Fibroblast of peridontal ligament (primary cell): Measurements from ENCODE around the gene CHAC1.
A peak's percentile ranks its signal among the peaks of the same experiment; 100 is the strongest.
"Not testable (repeated sequence)": the region's sequence is repeated elsewhere in the genome, so short reads cannot be mapped to it uniquely, and the experiment has no call there.

Experiments used
- DNase-seq: peaks from one replicate; pipeline ENCODE4 v3.0.0-alpha.2; 2010; ENCODE audit errors: extremely low read depth

Gene CHAC1

DNA sequence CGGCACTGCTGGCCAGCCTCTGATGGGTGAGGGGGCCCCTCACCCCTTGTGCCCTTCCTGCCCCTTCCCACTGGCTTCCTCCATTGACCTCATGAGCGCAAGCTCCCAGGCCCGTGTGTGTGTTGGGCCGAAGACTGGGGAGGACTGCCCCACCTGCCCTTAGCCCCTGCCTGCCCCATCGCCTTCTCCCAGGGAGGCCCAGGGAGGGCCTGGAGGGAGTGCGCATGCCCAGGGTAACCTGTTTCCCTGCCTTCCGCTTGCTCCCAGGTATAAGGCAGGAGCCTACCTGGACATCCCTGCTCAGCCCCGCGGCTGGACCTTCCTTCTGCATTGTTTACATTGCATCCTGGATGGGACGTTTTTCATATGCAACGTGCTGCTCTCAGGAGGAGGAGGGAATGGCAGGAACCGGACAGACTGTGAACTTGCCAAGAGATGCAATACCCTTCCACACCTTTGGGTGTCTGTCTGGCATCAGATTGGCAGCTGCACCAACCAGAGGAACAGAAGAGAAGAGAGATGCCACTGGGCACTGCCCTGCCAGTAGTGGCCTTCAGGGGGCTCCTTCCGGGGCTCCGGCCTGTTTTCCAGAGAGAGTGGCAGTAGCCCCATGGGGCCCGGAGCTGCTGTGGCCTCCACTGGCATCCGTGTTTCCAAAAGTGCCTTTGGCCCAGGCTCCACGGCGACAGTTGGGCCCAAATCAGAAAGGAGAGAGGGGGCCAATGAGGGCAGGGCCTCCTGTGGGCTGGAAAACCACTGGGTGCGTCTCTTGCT is 15.3 kb upstream of the CHAC1 start:
- DNase-seq, result no peak

DNA sequence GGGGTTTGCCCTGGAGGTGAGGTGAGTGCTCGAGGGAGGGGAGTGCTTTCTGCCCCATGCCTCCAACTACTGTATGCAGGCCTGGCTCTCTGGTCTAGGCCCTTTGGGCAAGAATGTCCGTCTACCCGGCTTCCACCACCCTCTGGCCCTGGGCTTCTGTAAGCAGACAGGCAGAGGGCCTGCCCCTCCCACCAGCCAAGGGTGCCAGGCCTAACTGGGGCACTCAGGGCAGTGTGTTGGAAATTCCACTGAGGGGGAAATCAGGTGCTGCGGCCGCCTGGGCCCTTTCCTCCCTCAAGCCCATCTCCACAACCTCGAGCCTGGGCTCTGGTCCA is 14.8 kb upstream of the CHAC1 start:
- DNase-seq, result no peak

DNA sequence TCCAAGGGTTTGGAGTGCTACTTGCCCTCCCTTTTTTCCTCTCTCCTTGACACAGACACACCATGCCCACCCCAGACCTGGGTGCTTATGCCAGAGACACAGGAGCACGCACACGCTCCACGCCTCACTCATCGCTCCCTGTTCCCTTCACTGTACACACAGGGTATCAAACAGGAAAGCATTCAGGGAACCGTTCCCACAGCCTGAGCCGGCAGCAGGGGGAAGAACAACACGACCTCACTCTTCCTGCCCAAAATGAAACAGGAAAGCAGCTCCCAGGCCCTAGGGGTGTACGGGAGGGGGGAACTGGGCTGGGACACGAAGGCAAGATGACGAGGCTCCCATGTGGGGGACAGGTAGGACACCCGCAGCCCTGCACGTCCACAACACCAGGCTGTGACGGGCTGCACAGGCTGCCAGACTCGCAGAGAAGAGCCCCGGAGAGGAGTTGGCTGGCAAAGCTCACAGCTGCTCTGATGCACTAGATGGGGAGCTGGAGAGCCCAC is 12.9 kb upstream of the CHAC1 start:
- DNase-seq, result no peak

DNA sequence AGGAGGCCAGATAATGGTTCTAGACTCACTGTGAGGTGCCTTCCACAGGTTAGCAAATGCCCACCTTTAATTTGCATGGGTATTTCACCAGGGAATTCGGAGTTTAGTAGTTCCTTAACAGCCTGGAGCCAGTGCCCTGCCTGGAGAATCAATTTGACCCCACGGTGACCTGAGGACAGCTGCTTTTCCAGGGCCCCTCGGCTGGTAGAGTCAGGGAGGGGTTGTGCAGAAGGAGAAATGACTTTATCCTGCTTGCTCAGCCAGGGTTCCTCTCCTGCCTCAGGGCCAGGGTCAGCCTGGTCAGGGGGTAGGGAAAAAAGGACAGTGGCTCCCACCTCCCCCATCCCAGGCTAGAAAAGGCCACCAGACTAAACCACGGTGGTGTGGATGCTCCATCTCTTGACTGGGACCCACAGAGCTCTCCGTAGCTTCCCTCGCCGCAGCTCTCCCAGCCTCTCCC is 12.2 kb upstream of the CHAC1 start:
- no peak for DNase-seq

DNA sequence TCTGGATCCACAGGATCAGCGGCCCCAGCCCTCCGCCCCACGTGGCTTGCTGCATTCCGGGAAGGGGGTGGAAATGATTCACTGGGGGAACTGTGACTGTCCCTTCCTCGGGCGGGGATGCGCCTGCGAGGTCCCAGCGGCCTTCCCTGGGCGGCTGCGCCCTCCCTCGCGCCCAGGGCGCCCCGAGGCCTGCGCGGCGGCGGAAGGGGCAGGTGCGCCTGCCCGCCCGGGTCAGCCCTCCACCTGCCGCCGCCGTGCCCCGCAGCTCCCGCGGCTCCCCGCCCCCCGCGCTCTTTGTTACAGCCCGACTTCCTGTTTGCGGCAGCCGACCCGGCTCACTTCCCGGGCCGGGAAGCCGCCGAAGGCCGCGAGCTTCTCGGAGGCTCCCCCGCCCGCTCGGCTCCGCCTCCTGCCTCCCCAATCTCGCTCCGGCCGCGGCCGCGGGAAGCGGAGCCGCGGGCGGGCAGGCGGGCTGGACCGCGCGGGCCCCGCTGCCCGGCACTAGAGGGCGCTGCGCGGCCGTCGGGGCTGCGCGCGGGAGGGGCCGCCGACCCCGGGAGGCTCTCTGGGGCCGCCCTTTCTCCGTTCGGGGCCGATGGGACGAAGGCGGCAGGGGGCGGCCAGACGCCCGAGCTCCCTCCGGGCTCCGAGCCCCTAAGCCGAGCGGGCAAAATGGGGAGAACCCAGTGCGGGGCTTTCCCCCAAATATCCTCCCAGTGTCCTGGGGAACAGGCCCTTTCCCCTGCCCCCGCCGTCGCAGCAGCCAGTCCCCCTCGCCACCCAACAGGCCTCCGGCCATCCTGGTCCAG is 11.5 kb upstream of the CHAC1 start:
- DNase-seq, result peak; percentile 58

DNA sequence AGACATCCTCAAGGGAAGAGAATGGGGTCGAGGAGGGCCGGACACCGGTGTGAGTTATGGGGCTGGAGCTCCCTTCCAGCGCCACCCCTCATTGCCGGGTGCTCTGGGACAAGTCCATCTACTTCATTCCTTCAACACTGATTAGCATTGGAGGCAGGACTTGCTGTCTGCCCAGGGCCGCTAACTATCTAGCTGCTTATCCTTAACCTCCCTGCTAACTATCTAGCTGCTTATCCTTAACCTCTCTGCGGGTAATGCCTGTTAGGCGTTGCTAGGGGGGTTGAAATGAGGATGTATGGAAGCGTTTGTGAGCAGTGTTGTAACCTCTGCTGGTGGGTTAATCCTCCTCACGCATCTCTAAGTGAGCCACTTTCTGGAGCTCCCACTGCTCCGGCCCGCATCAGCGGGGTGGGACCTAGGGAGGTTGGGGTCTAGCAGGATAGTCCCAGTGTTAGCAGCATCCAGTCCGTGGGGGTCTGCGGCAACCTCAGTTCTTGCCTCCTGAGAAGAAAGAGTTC is 10.9 kb upstream of the CHAC1 start:
- no peak for DNase-seq

DNA sequence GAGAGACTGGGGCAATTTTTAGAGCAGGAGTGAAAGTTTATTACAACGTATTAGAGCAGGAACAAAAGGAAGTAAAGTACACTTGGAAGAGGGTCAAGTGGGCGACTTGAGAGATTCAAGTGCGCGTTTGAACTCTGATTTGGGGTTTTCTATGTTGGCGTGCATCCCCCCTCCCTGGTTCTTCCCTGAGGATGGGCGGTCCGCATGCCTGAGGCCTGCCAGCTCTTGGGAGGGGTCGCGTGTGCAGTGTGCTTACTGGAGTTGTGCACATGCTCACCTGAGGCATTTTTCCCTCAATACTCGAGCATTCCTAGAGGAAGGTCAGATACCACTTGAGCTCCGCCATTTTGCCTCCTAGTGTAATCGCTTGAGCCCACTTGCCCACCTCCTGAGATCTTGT is 10.4 kb upstream of the CHAC1 start:
- DNase-seq, result no peak

DNA sequence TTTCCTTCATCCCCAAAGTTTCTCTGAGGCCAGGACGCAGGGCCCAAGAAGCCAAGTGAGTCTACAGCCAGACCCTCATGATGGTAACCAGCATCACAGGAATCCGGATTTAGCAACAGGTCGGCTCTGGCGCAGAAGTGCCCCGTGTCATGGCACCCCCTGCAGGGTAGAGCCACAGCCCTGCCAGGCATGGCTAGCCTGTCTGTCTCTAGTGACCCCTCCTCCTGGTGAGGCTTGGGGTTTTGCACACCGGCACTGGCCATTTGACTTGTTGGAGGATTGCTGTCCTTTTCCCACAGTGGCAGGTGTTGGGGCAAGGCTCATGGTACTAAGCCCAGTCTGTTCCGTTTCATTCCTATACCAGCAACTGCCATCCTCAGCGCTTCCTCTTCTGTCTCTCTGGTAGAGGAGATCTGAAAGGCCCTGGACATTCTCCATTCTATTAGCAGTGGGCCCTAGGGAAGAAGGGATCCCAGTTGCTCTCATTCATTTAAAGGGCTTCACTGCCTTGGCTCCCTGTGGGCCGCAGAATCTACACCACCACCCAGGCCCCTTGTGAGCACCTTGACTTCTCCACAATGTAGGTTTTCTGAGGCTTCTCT is 9.4 kb upstream of the CHAC1 start:
- no peak for DNase-seq

DNA sequence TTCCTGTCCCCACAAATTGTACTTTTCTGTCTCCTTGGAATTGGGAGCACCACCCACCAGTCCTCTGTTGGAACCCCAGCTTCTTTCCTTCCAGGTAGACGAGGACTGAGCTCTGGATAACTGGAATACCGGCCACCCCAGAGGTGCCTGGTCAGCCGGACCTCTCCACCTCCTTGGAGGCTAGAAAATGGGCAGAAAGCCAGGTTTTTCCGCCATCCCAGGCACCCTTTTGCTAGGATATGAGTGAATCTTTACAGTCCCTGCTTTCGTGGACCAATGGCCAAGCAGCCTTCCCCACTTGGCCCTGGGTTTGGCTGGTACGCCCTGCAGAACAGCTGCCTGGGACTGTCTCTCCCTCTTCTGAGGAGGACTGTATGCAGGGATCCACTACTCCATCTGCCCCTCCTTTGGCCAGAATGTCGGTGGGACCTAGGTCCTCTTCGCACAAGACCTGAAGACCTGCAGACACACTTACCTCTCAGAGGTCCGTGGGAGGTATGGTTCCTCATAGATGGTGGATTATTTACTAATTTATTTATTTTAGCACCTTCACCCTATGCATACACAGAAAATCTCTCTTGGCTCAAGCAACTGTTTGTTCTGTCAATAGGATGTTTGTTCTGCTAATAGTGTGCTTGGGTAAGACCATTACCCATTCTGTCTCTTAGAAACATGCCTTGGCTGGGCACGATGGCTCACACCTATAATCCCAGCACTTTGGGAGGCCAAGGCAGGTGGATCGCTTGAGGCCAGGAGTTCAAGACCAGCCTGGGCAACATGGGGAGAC is 8.6 kb upstream of the CHAC1 start:
- DNase-seq, result no peak

DNA sequence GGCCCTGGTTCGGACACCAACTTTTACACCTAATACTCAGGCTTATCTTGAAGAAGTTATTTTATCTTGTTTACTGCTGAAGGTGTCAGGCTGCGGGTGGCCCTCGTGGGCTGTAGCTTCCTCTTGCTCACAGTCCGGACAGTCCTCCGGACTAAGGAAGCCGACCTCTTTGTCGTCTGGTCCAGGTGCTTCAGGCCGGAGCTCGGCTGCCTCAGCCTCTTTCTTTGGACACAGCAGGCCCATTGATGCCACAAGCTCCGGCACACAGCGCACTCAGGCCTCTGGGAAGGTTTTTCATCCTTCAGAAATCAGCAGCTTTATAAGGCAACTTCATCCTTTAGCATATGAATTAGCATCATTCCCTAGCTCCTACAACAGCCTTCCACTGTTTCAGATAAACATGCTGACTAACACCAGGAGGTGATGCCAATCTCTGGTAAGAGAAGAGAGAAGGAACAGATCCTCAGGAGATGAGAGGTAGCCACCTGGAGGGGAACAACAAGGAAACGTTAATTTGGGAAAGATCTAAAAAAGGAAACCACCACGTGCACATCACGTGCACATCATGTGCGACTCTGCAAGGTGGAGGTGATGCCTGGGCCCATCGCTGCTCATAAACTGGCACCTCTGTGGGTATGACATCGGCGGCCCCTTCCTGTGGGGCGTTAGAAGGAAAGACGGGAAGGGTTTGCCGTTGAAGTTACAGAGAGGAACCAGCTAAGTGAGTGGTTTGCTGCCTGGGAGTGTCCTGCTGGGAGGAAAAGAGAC is 4.4 kb upstream of the CHAC1 start:
- DNase-seq, result no peak

DNA sequence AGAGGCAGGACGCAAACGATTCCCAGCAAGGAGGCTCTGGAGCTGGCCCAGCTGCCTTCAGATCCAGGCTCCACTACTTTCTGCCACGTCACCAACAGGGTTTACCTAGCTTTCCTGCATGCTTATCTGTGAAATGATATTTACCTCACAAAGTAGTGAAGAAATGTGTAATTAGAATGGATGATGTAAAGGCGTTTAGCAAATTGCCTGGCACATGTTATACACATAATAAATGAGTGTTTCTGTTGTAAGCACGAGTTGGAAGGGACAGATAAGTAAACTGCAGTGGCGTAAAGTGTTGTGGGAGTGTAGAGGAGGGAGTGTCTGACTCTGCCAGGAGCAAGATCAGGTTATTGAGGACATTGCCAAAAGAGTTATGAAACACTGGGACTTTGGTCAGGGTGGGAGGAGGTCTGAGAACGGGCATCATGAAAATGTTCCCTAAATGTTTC is 3.5 kb upstream of the CHAC1 start:
- DNase-seq, result no peak

DNA sequence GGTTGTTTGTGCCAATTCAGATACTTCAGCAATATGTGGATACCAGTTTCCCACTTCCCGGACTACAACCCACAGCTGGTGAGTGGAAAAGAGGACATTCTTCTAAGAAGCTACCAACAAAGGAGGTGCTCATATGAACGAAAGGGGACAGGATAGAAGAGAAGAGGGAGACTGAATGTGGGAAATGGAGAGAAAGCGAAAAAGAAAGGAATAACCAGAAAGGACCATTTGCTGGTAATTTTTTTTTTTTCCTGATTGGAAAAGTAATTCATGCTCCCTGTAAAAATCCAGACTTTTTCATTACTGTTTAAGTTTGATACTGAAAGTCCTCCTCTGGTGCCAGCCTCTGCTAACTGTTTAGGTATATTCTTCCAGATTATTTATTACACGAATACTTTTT is 1.5 kb upstream of the CHAC1 start:
- DNase-seq, result no peak

DNA sequence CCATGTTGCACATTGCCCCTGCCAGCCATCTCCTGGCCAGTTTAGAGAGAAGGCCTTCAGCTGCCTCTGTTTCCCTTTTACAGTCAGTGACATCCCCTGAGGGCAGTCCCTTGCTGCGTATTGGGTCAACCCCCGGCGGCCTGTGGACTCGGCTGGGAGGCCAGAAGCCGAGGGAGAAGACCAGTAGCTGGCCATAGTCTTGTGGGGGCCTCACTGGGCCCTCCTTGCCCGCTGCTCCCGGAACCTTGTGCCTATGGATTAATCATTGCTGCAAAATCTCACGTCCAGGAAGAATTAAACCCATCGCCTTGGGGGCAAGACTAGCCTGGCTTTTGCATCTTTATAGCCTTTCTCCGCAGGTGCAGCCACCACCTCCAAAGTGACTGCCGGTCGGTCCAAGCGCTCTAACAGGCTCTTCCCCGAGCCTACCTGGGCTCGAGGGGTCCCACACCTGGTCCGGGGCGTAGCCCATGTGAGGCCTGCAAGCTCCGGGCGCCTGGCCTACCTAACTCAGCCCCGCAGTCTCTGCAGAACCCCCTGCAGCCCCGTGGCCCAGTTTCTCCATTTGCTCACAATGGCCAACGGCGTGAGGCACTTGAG is 870 bp upstream of the CHAC1 start:
- DNase-seq, result no peak

DNA sequence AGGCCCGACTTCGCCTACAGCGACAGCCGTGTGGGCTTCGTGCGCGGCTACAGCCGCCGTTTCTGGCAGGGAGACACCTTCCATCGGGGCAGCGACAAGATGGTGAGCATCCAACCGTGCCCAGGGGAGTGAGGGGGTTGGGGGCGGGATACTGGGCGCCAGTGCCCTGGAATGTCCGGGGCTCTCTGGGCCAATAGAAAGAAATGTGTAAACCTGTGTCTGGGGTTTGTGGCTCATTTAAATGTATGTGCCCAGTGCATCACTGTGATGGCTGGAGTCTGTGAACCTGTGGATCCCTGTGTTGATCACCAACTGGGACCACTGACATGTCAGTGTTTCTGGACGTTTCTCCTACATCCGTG is 423 bp downstream of the CHAC1 start:
- DNase-seq, result no peak

DNA sequence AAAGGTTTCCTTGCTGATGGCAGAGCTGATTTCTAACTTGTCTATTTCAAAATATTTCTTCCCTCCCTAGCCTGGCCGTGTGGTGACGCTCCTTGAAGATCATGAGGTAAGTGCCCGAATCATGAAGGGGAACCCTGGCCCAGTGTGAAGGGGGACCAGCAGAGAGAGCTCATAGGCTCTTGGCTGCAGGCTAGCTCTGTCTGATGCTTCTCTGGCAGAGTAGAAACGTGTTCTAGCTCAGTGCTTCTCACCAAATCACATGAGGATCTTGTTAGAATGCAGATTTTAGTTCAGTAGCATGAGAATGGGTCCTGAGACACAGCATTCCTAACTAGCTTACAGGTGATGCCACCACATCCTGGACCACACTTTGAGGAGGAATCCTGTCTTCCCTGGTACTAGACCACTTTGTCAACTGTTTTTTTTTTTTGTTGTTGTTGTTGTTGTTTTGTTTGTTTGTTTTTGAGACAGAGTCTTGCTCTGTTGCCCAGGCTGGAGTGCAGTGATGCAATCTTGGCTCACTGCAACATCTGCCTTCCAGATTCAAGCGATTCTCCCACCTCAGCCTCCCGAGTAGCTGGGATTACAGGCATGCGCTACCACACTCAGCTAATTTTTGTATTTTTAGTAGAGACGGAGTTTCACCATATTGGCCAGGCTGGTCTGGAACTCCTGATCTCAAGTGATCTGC is 1.0 kb downstream of the CHAC1 start:
- DNase-seq, result not testable (repeated sequence)

DNA sequence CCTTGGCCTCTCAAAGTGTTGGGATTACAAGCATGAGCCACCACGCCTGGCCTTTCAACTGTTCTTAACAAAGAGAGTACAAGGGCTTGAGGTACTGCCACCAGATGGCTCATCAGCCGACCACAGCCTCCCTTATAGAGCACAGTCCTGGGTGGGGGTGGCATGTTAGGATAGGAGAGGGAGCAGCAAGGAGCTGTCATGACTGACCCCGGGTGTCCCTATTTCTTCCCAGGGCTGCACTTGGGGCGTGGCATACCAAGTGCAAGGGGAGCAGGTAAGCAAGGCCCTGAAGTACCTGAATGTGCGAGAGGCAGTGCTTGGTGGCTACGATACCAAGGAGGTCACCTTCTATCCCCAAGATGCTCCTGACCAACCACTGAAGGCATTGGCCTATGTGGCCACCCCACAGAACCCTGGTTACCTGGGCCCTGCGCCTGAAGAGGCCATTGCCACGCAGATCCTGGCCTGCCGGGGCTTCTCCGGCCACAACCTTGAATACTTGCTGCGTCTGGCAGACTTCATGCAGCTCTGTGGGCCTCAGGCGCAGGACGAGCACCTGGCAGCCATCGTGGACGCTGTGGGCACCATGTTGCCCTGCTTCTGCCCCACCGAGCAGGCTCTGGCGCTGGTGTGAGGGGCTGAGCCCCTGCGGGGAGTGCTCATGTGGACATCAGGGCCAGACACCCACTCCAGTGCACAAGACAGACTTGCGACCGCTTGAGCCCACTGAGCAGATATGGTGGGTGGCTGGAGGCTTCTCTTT is 2.1 kb downstream of the CHAC1 start:
- DNase-seq, result no peak

DNA sequence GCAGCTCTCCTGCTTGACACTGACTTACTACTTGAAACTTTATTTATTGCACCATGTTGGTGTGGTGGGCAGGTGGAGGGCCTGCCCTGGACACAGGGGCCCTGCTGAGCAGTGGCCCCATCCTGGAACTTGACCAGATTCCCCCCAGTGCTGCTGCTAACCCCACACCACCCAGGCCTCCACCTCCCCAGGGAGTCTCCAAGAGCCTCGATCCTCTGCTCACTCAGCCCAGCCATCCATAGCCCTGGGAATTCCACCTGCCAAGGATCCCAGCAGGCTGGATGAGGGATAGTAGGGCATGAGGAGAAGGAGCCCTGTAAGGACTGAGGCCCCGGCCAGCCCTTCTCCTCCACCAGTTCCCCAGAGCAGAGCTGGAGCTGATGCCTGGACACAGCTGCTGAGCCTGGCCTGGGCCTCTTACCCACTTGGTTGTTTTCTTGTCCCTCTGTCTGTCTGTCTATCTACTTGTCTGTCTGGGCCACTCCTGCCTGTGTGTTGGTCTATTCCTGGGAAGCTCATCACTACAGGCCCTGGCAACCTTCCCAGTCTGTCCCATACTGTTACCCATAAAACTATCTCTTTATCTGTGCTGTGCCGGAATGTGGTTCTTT is 2.8 kb downstream of the CHAC1 start:
- DNase-seq, result no peak

DNA sequence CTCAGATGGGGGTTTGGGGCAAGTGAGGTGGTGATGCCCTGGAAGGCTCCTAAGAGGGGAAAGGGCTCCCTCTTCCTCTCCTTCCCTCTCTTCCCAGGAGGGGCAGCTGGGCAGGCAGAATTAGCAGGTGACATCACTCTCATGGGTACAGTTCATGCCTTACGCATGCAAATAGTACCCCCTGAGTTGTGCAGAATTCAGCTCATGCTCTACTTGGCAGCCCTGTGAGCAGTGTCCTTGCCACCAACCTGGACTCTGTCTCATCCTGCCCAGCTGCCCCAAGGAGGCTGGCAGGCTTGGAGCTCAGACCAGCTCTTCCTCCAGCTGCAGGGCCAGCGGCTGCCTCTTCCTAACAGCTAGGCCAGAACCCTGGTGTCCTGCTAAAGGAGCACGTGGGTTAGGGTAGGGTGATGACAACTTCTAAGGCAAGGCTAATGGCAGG is 3.3 kb downstream of the CHAC1 start:
- no peak for DNase-seq
